K562 (cell line): ENCODE measurements around the gene TMPRSS11E. TPM values are rescaled to one million over a fixed set of nuclear protein-coding genes. Genes with fewer than 3 reads are reported as not detected.

Experiments
- ATAC-seq: fragments of 200-7000 bp; cut with Tn5 transposase; 3 replicates; pipeline ENCODE4 v1.9.1; 2020; ENCODE audit warnings: moderate library complexity
- BruUV-seq: library from RNA; stranded (reverse); fragments of 400-500 nt; replicated peaks from 2 replicates; lab custom pipeline; 2021; lab: Mats Ljungman, UMichigan
- CTCF ChIA-PET: fragments of 300-600 bp; formaldehyde crosslinking; extraction: SDS; loops from one replicate; lab custom pipeline; 2021; ENCODE audit warnings: low intra/inter-chr PET ratio; lab: Yijun Ruan, JAX
- POLR2A ChIA-PET: fragments of 300-600, 350-650 bp; sonication (Branson Sonifier 250); formaldehyde crosslinking; extraction: SDS; loops from one replicate; lab custom pipeline; 2021; ENCODE audit warnings: antibody characterized with exemption, inconsistent platforms; lab: Yijun Ruan, JAX
- DNase-seq, 4 experiments: peaks; one replicate each; pipeline versions ENCODE4 v3.0.0 to v3.0.0-alpha.2; 2011 to 2018; ENCODE audit warnings: low spot score in 3 of 4, mixed read lengths in 3 of 4; ENCODE audit errors: extremely low read depth in 1 of 4
- FAIRE-seq: peaks from 2 replicates; lab custom pipeline; 2011; peaks lifted over from hg19 to GRCh38; lab: Jason Lieb, UNC
- H2AFZ ChIP-seq: 2 replicates; pipeline ENCODE4 v1.6.0; 2011; ENCODE audit warnings: low read depth, low read length, control low read depth, inconsistent platforms
- H3K27ac ChIP-seq: fragments of 200-600 bp; 3 replicates; pipeline ENCODE4 v1.8.0; 2011; ENCODE audit warnings: low read depth, mild to moderate bottlenecking, control low read depth, inconsistent platforms, low read length, moderate library complexity, mixed read lengths; ENCODE audit errors: extremely low read depth
- H3K27me3 ChIP-seq, 2 experiments: fragments of 300-600 bp in 1 of 2; 2 replicates in 1 of 2; 3 replicates in 1 of 2; pipeline versions ENCODE4 v1.6.0 to v1.8.0; 2011; ENCODE audit warnings: inconsistent platforms in 2 of 2, low read length in 2 of 2, mild to moderate bottlenecking in 1 of 2, mixed read lengths in 1 of 2, moderate library complexity in 1 of 2; ENCODE audit not compliant: control insufficient read depth in 2 of 2, insufficient read depth in 2 of 2
- H3K36me3 ChIP-seq: fragments of 300-600 bp; 3 replicates; pipeline ENCODE4 v1.8.0; 2011; ENCODE audit warnings: mild to moderate bottlenecking, low read length, inconsistent platforms; ENCODE audit not compliant: control insufficient read depth, insufficient read depth
- H3K4me1 ChIP-seq, 2 experiments: fragments of 200-600 bp in 1 of 2; replicated peaks in 1 of 2; 2 replicates in 1 of 2; 3 replicates in 1 of 2; pipeline versions ENCODE4 v1.5.1 to v1.8.0; 2011; ENCODE audit warnings: inconsistent platforms in 2 of 2, low read length in 2 of 2, mild to moderate bottlenecking in 1 of 2, mixed read lengths in 1 of 2, moderate library complexity in 1 of 2; ENCODE audit not compliant: control insufficient read depth in 2 of 2, insufficient read depth in 2 of 2
- H3K4me2 ChIP-seq: 2 replicates; pipeline ENCODE4 v1.6.1; 2011; ENCODE audit warnings: low read length, control low read depth, inconsistent platforms, mixed read lengths; ENCODE audit not compliant: insufficient read depth
- H3K4me3 ChIP-seq: fragments of 200-600 bp; sonication (generic), shearing (Covaris generic); 2 replicates; pipeline ENCODE4 v1.5.1; 2016; ENCODE audit warnings: control low read depth, inconsistent platforms
- H3K79me2 ChIP-seq: fragments of 200-600 bp; 3 replicates; pipeline ENCODE4 v1.8.0; 2011; ENCODE audit warnings: low read length, inconsistent platforms; ENCODE audit not compliant: control insufficient read depth, insufficient read depth
- H3K9ac ChIP-seq, 2 experiments: 2 replicates each; pipeline versions ENCODE4 v1.6.0 to v1.6.1; 2011; ENCODE audit warnings: low read depth in 2 of 2, low read length in 2 of 2, control low read depth in 1 of 2, inconsistent platforms in 1 of 2, mild to moderate bottlenecking in 1 of 2, mixed read lengths in 1 of 2; ENCODE audit not compliant: insufficient read depth in 1 of 2
- H3K9me1 ChIP-seq: one replicate; pipeline ENCODE4 v1.6.0; 2011; ENCODE audit warnings: inconsistent platforms, mild to moderate bottlenecking, low read length, moderate library complexity; ENCODE audit not compliant: control insufficient read depth, insufficient read depth
- H3K9me3 ChIP-seq: replicated peaks from 2 replicates; pipeline ENCODE4 v1.5.1; 2011; ENCODE audit warnings: low read depth, low read length, inconsistent platforms; ENCODE audit not compliant: control insufficient read depth, insufficient read depth
- H4K20me1 ChIP-seq: replicated peaks from 2 replicates; pipeline ENCODE4 v1.6.1; 2011; ENCODE audit warnings: low read length, inconsistent platforms, mixed read lengths; ENCODE audit not compliant: control insufficient read depth, insufficient read depth
- HMBOX1 ChIP-seq: sonication (generic); IDR thresholded peaks from 2 replicates; pipeline ENCODE4 v1.6.1; 2016
- MAFG ChIP-seq: fragments of 450-650 bp; conservative IDR thresholded peaks from 2 replicates; pipeline ENCODE4 v1.6.1; 2016; ENCODE audit warnings: missing genetic modification characterization, missing compliant biosample characterization
- ZNF217 ChIP-seq: sonication (generic); formaldehyde crosslinking; IDR thresholded peaks from 2 replicates; pipeline ENCODE4 v1.8.0; 2022; ENCODE audit warnings: mild to moderate bottlenecking, missing genetic modification reagents
- in situ Hi-C: fragments of 300-500 bp; cut with MboI; formaldehyde crosslinking; loops from 4 replicates; pipeline ENCODE4 v1.15.0; 2018; ENCODE audit warnings: inconsistent platforms, mixed read lengths
- intact Hi-C: fragments of 100-400 bp; cut with micrococcal nuclease; formaldehyde crosslinking; loops from 2 replicates; pipeline ENCODE4 v1.14.2; 2022
- polyA plus RNA-seq, 8 experiments: library from polyadenylated mRNA; depleted of rRNA in 4 of 8; stranded (reverse) in 5 of 8; unstranded in 3 of 8; fragments of >200 nt; fragmentation: Nextera tagmentation in 2 of 8; fragmentation: Illumina TruSeq in 1 of 8; extraction: Ambion mirVana in 2 of 8; extraction: Trizol in 1 of 8; gene quantifications; 2 replicates each; pipeline versions ENCODE4 v1.2.1 to v1.2.3, GENCODE V29; 2011 to 2014; ENCODE audit warnings: inconsistent platforms in 1 of 8, missing spikeins in 1 of 8
- total RNA-seq, 7 experiments: library from RNA; depleted of rRNA in 6 of 7; stranded (reverse); fragments of >200 nt in 6 of 7; fragmentation: Illumina TruSeq in 2 of 7; extraction: Trizol in 2 of 7; gene quantifications; 2 replicates each; pipeline versions ENCODE4 v1.2.1 to v1.2.3, GENCODE V29; 2011 to 2021; ENCODE audit warnings: low replicate concordance in 1 of 7

TMPRSS11E gene
- total and polyA plus RNA-seq, 9 of the 15 experiments (the other 6 are each of a cell fraction or from before 2014, with no cell fraction given), result not detected

GRCh38 chr4:68451246-68452211 is 4.3 kb downstream of the TMPRSS11E start:
- no peak overlapping the region for H2AFZ ChIP-seq
- no peaks in the 10 kb centered on the region for H3K4me1 ChIP-seq
- no peaks in the 10 kb centered on the region for H3K36me3 ChIP-seq
- H3K79me2 ChIP-seq, result no peaks in the 10 kb centered on the region
- H3K4me3 ChIP-seq, result no peak overlapping the region
- ATAC-seq, result no peak
- in situ Hi-C loops (no loop called here), intact Hi-C loops (no loop called here)
- POLR2A ChIA-PET, result interaction anchor here (1.9 kb wide), 1 partner anchor 10 kb away, joined by 4 read pairs; no protein-coding TSS in a partner anchor
- no peaks in the 10 kb centered on the region for H3K9me3 ChIP-seq
- no peak for DNase-seq
- no peak overlapping the region for H3K9ac ChIP-seq
- H3K9me1 ChIP-seq, result no peaks in the 10 kb centered on the region
- CTCF ChIA-PET, result no interaction called here
- FAIRE-seq, result no peak
- peak; percentile 22; the same call in 1 of the 2 replicates for TF ChIP-seq MAFG (tag)
- TF ChIP-seq HMBOX1, result no peak
- no peak for TF ChIP-seq ZNF217 (CRISPR knock-in tag)
- H3K4me2 ChIP-seq, result no peak overlapping the region
- BruUV-seq, result no TSS peak
- no peak overlapping the region for H3K27ac ChIP-seq
- H4K20me1 ChIP-seq, result no peaks in the 10 kb centered on the region
- no peaks in the 10 kb centered on the region for H3K27me3 ChIP-seq
